ENCODE measurements around the gene RTP5. TPM values are rescaled to one million over a fixed set of nuclear protein-coding genes. Genes with fewer than 3 reads are reported as not detected.

The RTP5 gene
- total RNA-seq, 1 donor from 2014 or later: not detected

DNA sequence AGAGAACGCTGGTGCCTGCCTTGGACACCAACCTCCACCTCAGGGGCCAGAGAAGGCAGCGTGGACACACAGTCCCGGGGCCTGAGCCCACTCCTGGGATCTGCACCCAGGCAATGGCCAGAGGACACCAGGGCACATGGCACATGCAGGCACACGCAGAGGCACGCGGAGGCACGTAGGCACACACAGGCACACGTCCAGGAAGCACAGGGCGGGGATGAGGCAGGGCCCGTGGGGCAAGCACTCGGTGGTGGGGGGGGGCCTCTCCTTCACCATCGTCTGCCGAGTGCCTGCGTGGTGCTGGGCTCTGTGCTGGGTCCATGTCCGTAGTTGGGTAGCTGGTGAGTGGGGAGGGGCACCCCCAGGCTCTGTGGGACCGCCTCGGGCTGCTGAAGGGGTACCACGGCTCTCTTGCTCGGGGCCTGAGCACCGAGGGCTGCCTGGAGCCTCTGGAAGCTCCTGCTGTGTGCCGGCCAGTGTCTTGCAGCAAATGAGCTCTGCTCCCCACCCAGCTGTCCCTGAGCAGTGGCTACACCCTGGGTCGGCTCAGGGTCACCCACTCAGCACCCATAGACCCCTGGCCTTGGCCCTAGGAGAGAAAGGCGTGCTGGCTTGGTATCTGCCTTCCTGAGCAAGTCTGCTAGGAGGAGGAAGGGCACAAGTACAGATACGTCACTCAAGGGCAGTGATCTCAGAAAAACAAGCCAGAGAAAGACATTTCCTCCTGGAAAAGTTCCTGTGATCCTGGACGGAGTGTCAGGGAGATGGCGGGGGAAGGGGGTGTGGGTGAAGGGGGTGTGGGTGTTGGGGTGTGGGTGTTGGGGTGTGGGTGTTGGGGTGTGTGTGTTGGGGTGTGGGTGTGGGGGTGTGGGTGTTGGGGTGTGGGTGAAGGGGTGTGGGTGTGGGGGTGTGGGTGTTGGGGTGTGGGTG, 26.4 kb downstream of the RTP5 start:
- Mint-ChIP-seq H3K4me1 (ENCODE audit: low read depth, unreplicated experiment) (peaks cover 9% of the 10 kb centered on the region), H3K36me3 (ENCODE audit: unreplicated experiment) (no peaks in the 10 kb centered on the region), H3K27ac (ENCODE audit: unreplicated experiment) (no peak overlapping the region), H3K9me3 (ENCODE audit: unreplicated experiment) (peaks cover 3% of the 10 kb centered on the region), H3K27me3 (ENCODE audit: unreplicated experiment) (peaks cover 4% of the 10 kb centered on the region), H3K4me3 (ENCODE audit: unreplicated experiment) (no peak overlapping the region)
- peak; percentile 74 for DNase-seq
- TF ChIP-seq, protein P1, sequence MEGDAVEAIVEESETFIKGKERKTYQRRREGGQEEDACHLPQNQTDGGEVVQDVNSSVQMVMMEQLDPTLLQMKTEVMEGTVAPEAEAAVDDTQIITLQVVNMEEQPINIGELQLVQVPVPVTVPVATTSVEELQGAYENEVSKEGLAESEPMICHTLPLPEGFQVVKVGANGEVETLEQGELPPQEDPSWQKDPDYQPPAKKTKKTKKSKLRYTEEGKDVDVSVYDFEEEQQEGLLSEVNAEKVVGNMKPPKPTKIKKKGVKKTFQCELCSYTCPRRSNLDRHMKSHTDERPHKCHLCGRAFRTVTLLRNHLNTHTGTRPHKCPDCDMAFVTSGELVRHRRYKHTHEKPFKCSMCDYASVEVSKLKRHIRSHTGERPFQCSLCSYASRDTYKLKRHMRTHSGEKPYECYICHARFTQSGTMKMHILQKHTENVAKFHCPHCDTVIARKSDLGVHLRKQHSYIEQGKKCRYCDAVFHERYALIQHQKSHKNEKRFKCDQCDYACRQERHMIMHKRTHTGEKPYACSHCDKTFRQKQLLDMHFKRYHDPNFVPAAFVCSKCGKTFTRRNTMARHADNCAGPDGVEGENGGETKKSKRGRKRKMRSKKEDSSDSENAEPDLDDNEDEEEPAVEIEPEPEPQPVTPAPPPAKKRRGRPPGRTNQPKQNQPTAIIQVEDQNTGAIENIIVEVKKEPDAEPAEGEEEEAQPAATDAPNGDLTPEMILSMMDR (IDR thresholded peaks at IDR 0.05; ENCODE audit: partially characterized antibody, unreplicated experiment): no peak

DNA sequence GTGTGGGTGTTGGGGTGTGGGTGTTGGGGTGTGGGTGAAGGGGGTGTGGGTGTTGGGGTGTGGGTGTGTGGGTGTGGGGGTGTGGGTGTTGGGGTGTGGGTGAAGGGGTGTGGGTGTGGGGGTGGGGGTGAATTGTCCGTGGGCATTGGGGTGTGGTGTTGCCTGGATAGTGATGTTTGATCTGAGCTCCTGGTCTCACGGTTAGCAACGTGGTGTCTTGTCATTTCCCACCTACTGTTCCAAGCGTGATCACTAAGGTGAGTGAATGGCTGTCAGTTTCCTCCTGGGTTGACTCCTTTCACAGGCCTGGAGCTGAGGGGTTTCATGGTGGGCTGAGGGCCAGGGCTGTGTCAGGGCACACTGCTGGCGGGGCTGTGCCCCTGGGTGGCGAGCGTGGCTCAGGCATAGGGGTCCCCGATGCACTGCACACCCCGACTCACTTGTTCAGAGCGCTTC, 27.2 kb downstream of the RTP5 start:
- Mint-ChIP-seq H3K36me3 (ENCODE audit: unreplicated experiment) (no peaks in the 10 kb centered on the region), H3K4me3 (ENCODE audit: unreplicated experiment) (no peak overlapping the region), H3K4me1 (ENCODE audit: low read depth, unreplicated experiment) (peaks cover 15% of the 10 kb centered on the region), H3K9me3 (ENCODE audit: unreplicated experiment) (peaks cover 3% of the 10 kb centered on the region), H3K27me3 (ENCODE audit: unreplicated experiment) (peaks cover 4% of the 10 kb centered on the region), H3K27ac (ENCODE audit: unreplicated experiment) (no peak overlapping the region)
- TF ChIP-seq, protein P1 (IDR thresholded peaks at IDR 0.05; ENCODE audit: partially characterized antibody, unreplicated experiment): no peak
- no peak for DNase-seq

- no peak for DNase-seq
- Mint-ChIP-seq H3K9me3 (ENCODE audit: unreplicated experiment) (peaks cover 3% of the 10 kb centered on the region), H3K4me1 (ENCODE audit: low read depth, unreplicated experiment) (peaks cover 17% of the 10 kb centered on the region), H3K27ac (ENCODE audit: unreplicated experiment) (no peak overlapping the region), H3K27me3 (ENCODE audit: unreplicated experiment) (peaks cover 4% of the 10 kb centered on the region), H3K4me3 (ENCODE audit: unreplicated experiment) (no peak overlapping the region), H3K36me3 (ENCODE audit: unreplicated experiment) (no peaks in the 10 kb centered on the region)
- TF ChIP-seq, protein P1 (IDR thresholded peaks at IDR 0.05; ENCODE audit: partially characterized antibody, unreplicated experiment): no peak
Observed at GRCh38 chr2:241897231-241897916, 27.8 kb downstream of the RTP5 start.

DNA sequence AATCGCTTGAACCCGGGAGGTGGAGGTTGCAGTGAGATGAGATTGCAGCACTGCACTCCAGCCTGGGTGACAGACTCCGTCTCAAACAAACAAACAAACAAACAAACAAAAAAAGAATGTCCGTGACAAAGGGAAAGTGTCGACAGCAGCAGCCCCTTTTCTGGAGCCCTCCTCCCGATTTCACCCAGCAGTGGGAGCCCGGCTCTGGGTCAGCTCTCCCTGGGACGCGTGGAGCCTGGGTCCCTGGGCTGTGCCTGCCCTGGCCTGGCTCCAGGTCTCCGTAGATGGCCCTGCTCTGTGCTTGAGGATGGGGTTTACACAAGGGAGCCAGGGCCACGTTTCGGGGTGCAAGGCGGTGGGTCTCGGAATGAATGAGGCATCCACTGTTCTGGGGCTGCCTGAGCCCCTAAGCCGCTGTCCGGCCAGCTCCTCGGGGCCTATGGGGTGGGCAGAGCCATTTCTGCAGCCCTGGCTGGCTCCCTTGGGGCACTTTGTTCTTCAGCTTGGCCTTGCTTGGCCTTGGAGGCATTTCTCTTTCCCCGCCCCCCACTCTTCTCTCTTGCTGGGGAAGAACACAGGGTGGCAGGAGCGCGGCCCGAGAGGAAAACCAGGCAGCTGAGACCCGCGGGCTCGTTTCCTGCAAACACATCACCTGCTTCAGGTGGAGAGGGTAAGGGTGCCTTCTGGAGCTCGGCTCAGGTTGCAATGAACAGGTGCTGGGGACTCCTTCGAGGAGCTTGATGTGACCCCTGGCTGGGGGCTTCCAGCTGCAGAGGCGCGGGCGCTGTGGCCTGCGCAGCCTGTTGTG, 29.1 kb downstream of the RTP5 start:
- Mint-ChIP-seq H3K4me1 (ENCODE audit: low read depth, unreplicated experiment) (peaks cover 17% of the 10 kb centered on the region), H3K27ac (ENCODE audit: unreplicated experiment) (no peak overlapping the region), H3K36me3 (ENCODE audit: unreplicated experiment) (no peaks in the 10 kb centered on the region), H3K4me3 (ENCODE audit: unreplicated experiment) (no peak overlapping the region), H3K9me3 (ENCODE audit: unreplicated experiment) (peaks cover 2% of the 10 kb centered on the region), H3K27me3 (ENCODE audit: unreplicated experiment) (peaks cover 4% of the 10 kb centered on the region)
- no peak for DNase-seq
- TF ChIP-seq, protein P1 (IDR thresholded peaks at IDR 0.05; ENCODE audit: partially characterized antibody, unreplicated experiment): no peak

Data from glutamatergic neuron (in vitro differentiated cells).